ELF-1 (cell line): ENCODE measurements around the gene CAAP1.
"Not testable (repeated sequence)": the region's sequence is repeated elsewhere in the genome, so short reads cannot be mapped to it uniquely, and the experiment has no call there.

Source experiments
- DNase-seq: peaks from one replicate; pipeline ENCODE4 v3.0.0-alpha.2; 2016; ENCODE audit warnings: low read depth, low spot score

CAAP1 gene

DNA sequence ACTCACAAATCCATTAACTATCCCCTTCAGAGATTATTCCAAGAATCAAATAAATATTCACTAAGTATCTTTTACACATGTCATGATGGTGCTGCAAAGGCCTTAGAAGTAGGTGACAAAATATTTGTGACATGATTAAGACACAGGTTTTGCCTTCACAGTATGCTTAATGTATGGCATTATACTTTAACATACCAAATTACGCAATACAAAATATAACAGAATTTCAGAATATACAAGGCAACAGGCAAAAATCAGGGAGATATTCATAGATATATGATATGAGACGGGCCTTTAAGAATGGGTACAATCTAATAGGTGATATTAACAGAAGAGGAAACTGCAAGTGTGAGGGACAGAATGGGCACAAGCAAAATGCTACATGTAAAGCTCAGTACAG lies 41.6 kb downstream of the CAAP1 start:
- no peak for DNase-seq

GRCh38 chr9:26833792-26834191 lies 58.8 kb downstream of the CAAP1 start:
- DNase-seq, result peak; percentile 84

- not testable (repeated sequence) for DNase-seq
These were observed 64.1 kb downstream of the CAAP1 start for GRCh38 chr9:26828391-26828955.

DNA sequence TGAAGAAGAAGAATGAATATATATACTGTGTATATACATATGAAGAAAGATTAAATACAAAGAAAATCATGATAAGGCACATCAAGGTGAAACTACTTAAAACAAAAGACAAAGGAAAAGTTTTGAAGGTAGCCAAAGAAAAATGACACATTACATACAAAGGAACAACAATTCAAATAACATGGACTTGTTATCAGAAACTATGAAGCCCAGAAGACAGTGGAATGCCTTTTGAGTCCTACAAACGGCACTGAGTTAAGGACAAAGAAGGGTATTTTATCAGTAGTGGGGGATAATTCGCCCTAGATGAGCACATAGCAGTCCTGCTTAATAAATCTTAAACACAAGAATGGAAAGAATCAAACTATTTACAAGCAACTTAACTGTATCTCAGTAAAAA lies 77.8 kb downstream of the CAAP1 start:
- DNase-seq, result no peak

DNA sequence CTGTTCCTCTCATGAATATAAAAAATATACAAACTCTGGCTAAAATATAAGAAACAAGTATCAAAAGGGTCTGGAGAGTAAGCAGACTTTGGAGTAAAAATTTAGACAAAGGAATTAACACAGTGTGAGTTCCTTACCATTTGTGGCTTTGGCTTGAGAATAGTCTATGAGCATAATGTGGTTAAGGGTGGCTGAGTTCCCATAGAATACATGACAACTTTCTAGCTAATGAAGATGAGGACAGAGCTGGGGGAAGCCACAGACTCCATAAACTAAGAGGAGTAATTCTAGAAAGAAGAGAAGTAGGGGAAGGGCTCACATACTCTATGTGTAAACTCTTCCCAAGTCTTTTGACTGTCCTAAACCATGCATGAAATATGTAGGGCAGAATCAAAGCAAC lies 79.4 kb downstream of the CAAP1 start:
- DNase-seq, result no peak

DNA sequence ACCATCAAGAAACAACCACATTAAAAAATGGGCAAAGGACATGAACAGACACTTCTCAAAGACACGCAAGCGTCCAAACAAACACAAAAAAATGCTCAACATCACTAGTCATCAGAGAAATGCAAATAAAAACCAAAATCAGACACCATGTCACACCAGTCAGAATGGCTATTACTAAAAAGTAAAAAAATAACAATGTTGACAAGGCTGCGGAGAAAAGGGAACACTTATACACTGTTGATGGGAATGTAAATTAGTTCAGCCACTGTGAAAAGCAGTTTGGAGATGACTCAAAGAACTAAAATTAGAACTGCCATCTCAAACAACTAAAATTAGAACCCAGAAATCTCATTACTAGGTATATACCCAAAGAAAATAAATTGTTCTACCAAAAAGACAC lies 80.4 kb downstream of the CAAP1 start:
- DNase-seq, result no peak

GRCh38 chr9:26811106-26811505 lies 81.5 kb downstream of the CAAP1 start:
- DNase-seq, result no peak

DNA sequence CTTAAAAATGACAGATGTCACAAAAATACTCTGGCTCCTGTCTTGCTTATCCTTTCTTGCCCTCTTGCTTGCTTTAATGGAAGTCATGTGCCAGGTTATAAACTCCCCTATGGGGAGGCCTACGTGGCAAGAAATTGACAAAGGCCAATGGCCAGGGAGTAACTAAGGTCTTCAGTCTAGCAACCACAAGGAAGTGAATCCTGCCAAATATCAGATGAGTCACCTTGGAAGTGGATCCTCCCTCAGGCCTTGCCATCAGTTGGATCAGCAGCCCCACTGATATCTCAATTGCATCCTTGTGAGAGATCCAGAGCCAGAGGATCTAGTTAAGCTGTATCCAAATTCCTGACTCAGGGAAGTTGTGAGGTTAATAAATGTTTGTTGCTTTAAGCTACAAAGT lies 82.8 kb downstream of the CAAP1 start:
- DNase-seq, result no peak

DNA sequence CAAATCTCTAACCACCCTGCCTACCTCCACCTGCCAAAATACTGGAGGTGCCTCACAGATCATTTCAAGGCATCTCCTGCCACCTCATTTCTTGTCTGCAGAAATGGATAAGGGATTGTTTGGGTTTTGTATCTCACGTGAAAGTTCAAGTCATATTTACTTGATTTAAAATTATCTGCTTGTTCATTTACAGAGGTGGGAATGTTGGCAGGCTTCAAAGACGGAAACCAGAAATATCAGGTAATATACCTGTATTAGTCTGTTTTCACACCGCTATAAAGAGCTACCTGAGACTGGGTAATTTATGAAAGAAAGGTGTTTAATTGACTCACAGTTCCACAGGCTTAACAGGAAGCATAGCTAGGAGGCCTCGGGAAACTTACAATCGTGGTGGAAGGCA lies 85.4 kb downstream of the CAAP1 start:
- no peak for DNase-seq

GRCh38 chr9:26802921-26803320 lies 89.7 kb downstream of the CAAP1 start:
- no peak for DNase-seq

- no peak for DNase-seq
These were observed 90.8 kb downstream of the CAAP1 start for GRCh38 chr9:26801772-26802171.

DNA sequence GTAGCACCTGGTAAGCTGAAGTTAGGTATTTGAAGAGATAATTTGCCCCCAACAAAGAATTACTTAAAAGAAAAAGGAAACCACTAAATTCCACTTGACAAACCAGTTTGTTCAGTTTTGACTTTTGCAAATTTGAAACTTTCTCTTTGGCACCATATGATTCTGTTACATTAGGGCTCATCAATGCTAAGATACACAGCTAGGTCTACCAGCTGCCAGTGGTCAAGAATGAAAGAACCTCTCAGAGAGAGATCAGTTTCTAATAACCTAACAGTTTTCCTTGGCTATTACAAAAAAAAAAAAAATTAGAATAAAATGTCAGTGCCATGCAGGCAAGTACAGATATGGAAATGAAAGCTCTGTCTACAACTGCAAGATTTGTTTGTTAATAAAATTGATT lies 92.3 kb downstream of the CAAP1 start:
- no peak for DNase-seq

DNA sequence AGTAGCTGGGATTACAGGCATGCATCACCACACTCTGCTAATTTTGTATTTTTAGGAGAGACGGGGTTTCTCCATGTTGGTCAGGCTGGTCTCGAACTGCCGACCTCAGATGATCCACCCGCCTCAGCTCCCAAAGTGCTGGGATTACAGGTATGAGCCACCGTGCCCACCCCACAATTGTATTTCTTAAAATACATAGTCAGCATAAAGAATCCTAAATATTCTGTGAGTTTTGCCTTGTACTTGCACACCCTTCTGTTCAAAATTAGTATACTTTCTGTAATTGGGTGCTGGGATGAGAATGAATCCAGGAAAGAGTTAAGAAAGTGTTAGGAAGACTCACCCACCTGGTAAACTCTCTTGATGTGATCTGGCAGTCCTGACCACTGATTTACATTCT lies 101.3 kb downstream of the CAAP1 start:
- DNase-seq, result no peak
